OCI-LY1 (cell line): ENCODE results near the gene ADGRA3.

ENCODE experiments used
- H2AFZ ChIP-seq: fragments of 200-600 bp; sonication (generic), shearing (Covaris generic); 2 replicates; pipeline ENCODE4 v1.6.0; 2014; ENCODE audit warnings: antibody characterized with exemption, mild to moderate bottlenecking, low read length
- H3F3A ChIP-seq: fragments of 200-600 bp; sonication (generic), shearing (Covaris generic); 2 replicates; pipeline ENCODE4 v1.6.0; 2014; ENCODE audit warnings: mild to moderate bottlenecking, antibody characterized with exemption, low read length, moderate library complexity; ENCODE audit not compliant: insufficient read depth
- H3K27ac ChIP-seq: fragments of 200-600 bp; sonication (generic); 2 replicates; pipeline ENCODE4 v1.5.1; 2014; ENCODE audit warnings: low read length, mixed run types, mild to moderate bottlenecking, low read depth; ENCODE audit not compliant: poor library complexity, severe bottlenecking
- H3K27me3 ChIP-seq: fragments of 200-600 bp; sonication (generic); 2 replicates; pipeline ENCODE4 v1.6.0; 2014; ENCODE audit warnings: antibody characterized with exemption, mild to moderate bottlenecking, low read length, moderate library complexity; ENCODE audit not compliant: insufficient read depth
- H3K36me3 ChIP-seq: fragments of 200-600 bp; sonication (generic); 2 replicates; pipeline ENCODE4 v1.6.1; 2014; ENCODE audit warnings: mild to moderate bottlenecking, antibody characterized with exemption, low read length, moderate library complexity, mixed read lengths; ENCODE audit not compliant: insufficient read depth
- H3K4me1 ChIP-seq: fragments of 200-600 bp; sonication (generic); 2 replicates; pipeline ENCODE4 v1.5.1; 2014; ENCODE audit warnings: mild to moderate bottlenecking, low read length, moderate library complexity; ENCODE audit not compliant: insufficient read depth, severe bottlenecking
- H3K4me2 ChIP-seq: fragments of 200-600 bp; sonication (generic), shearing (Covaris generic); 2 replicates; pipeline ENCODE4 v1.6.1; 2014; ENCODE audit warnings: low read length
- H3K4me3 ChIP-seq: fragments of 200-600 bp; sonication (generic); 2 replicates; pipeline ENCODE4 v1.5.1; 2014; ENCODE audit warnings: low read length, low read depth, mild to moderate bottlenecking, mixed read lengths; ENCODE audit not compliant: poor library complexity, severe bottlenecking
- H3K79me2 ChIP-seq: fragments of 200-600 bp; shearing (Covaris generic); 2 replicates; pipeline ENCODE4 v1.6.1; 2016; ENCODE audit warnings: mixed run types, low read length, mixed read lengths; ENCODE audit not compliant: insufficient read depth
- H3K9ac ChIP-seq: fragments of 200-600 bp; sonication (generic), shearing (Covaris generic); 2 replicates; pipeline ENCODE4 v1.6.1; 2014; ENCODE audit warnings: mild to moderate bottlenecking, low read length, mixed read lengths
- H3K9me2 ChIP-seq: fragments of 200-600 bp; sonication (generic), shearing (Covaris generic); 2 replicates; pipeline ENCODE4 v1.6.1; 2014; ENCODE audit warnings: low read depth, mild to moderate bottlenecking, low read length, mixed read lengths
- H3K9me3 ChIP-seq: fragments of 200-600 bp; shearing (Covaris generic); 2 replicates; pipeline ENCODE4 v1.6.1; 2014; ENCODE audit warnings: low read length, mixed read lengths
- H4K20me1 ChIP-seq: fragments of 200-600 bp; sonication (generic), shearing (Covaris generic); 2 replicates; pipeline ENCODE4 v1.6.0; 2016; ENCODE audit warnings: mild to moderate bottlenecking, low read length; ENCODE audit not compliant: insufficient read depth
- EZH2 ChIP-seq: fragments of 200-600 bp; sonication (generic), shearing (Covaris generic); IDR thresholded peaks from 2 replicates; pipeline ENCODE4 v1.8.0; 2017; ENCODE audit warnings: borderline replicate concordance, mixed run types, mild to moderate bottlenecking, antibody characterized with exemption, low read length, moderate library complexity, mixed read lengths
- TF ChIP-seq, protein P1 (sequence below): fragments of 200-600 bp; sonication (generic), shearing (Covaris generic); IDR thresholded peaks from 2 replicates; pipeline ENCODE4 v1.5.1; 2017; ENCODE audit warnings: mild to moderate bottlenecking, antibody characterized with exemption, low read length, moderate library complexity, mixed read lengths

ADGRA3 gene

DNA sequence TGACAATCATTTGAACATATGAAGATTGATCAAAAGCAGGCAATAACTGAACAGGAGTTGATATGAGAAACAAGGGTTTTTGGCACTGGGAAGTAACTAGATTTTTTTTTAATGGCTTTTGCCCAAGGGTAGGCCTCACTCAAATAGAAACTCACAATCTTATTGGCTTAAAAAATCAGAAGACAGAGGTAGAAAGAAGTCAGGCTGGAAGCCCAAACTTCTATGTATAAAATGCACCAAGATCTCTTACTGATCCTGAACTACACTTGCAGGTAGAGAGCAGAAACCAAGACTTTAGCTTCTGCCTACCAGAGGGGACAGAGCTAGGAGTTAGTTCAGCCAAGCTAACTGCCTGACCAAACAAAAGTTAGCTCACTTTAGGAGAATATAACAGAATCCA lies 74.9 kb downstream of the ADGRA3 start:
- H3K9me2 ChIP-seq: no peaks in the 10 kb centered on the region
- no peaks in the 10 kb centered on the region for H3K9me3 ChIP-seq
- no peak overlapping the region for H3K4me2 ChIP-seq
- no peak for TF ChIP-seq EZH2
- TF ChIP-seq, protein P1, sequence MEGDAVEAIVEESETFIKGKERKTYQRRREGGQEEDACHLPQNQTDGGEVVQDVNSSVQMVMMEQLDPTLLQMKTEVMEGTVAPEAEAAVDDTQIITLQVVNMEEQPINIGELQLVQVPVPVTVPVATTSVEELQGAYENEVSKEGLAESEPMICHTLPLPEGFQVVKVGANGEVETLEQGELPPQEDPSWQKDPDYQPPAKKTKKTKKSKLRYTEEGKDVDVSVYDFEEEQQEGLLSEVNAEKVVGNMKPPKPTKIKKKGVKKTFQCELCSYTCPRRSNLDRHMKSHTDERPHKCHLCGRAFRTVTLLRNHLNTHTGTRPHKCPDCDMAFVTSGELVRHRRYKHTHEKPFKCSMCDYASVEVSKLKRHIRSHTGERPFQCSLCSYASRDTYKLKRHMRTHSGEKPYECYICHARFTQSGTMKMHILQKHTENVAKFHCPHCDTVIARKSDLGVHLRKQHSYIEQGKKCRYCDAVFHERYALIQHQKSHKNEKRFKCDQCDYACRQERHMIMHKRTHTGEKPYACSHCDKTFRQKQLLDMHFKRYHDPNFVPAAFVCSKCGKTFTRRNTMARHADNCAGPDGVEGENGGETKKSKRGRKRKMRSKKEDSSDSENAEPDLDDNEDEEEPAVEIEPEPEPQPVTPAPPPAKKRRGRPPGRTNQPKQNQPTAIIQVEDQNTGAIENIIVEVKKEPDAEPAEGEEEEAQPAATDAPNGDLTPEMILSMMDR: no peak
- no peaks in the 10 kb centered on the region for H3K4me1 ChIP-seq
- no peaks in the 10 kb centered on the region for H4K20me1 ChIP-seq
- H3K27me3 ChIP-seq: no peaks in the 10 kb centered on the region
- no peaks in the 10 kb centered on the region for H3F3A ChIP-seq
- no peak overlapping the region for H3K27ac ChIP-seq
- H2AFZ ChIP-seq: no peak overlapping the region
- H3K4me3 ChIP-seq: no peak overlapping the region
- H3K79me2 ChIP-seq: no peaks in the 10 kb centered on the region
- no peak overlapping the region for H3K9ac ChIP-seq
- no peaks in the 10 kb centered on the region for H3K36me3 ChIP-seq

DNA sequence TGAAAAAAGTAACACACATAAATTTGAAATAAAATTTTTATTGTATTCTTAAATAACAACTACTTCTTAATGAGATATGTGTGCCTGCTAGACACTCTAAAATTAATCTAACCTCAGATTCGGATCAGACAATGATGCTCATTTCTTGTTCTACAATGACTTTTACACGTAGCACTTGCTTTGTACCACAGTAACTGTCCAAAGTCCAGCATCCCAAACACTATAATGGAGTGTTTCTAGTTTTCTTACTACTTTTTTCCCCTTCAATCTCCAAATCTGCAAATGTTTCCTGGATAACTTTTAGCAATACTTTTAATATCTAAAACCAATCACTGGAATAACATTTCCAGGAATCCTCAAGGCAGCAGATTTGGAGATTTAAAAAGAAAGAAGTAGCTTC lies 75.9 kb downstream of the ADGRA3 start:
- TF ChIP-seq, protein P1: no peak
- no peak for TF ChIP-seq EZH2
- Histone ChIP-seq H2AFZ (no peak overlapping the region), H3K4me1 (no peaks in the 10 kb centered on the region), H3K27ac (no peak overlapping the region), H3K9ac (no peak overlapping the region), H3K79me2 (no peaks in the 10 kb centered on the region), H3K27me3 (no peaks in the 10 kb centered on the region), H3F3A (no peaks in the 10 kb centered on the region), H3K9me2 (no peaks in the 10 kb centered on the region), H4K20me1 (no peaks in the 10 kb centered on the region), H3K36me3 (no peaks in the 10 kb centered on the region), H3K4me2 (no peak overlapping the region), H3K9me3 (no peaks in the 10 kb centered on the region), H3K4me3 (no peak overlapping the region)

DNA sequence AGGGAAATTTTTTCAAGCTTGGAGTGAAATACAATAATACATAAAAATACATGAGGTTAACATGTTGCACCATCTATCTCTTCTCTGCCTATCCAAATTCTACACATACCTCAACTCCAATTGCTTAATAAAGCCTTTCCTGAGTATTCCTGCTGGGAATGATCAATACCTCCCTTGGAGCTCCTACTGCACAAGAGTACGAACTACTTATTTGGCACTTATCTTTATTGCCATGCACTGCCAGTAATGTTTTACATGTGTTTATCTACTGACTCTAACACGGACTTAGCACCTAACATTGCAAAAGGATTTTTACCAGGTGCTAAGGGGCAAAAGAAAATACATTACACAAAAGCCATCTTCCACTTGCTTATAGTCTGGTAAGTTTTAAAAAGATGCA lies 80.2 kb downstream of the ADGRA3 start:
- H3K4me3 ChIP-seq: no peak overlapping the region
- H3K79me2 ChIP-seq: no peaks in the 10 kb centered on the region
- no peaks in the 10 kb centered on the region for H3K9me3 ChIP-seq
- H3F3A ChIP-seq: no peaks in the 10 kb centered on the region
- no peaks in the 10 kb centered on the region for H3K4me1 ChIP-seq
- no peaks in the 10 kb centered on the region for H3K9me2 ChIP-seq
- H3K27me3 ChIP-seq: no peaks in the 10 kb centered on the region
- H3K27ac ChIP-seq: no peak overlapping the region
- H3K4me2 ChIP-seq: no peak overlapping the region
- TF ChIP-seq EZH2: no peak
- TF ChIP-seq, protein P1: no peak
- no peaks in the 10 kb centered on the region for H4K20me1 ChIP-seq
- H3K9ac ChIP-seq: no peak overlapping the region
- H3K36me3 ChIP-seq: no peaks in the 10 kb centered on the region
- H2AFZ ChIP-seq: no peak overlapping the region
